ENCODE data around the gene NRL. TPM values are rescaled to one million over a fixed set of nuclear protein-coding genes. Genes with fewer than 3 reads are reported as not detected.
A peak's percentile ranks its signal among the peaks of the same experiment; 100 is the strongest.

NRL gene
- total RNA-seq, 4 donors from 2014 or later, result 2.2 to 2.9 (median 2.3) TPM

GRCh38 chr14:24150993-24151392 lies 36.2 kb upstream of the NRL start:
- TF ChIP-seq POLR2A (IDR thresholded peaks at IDR 0.05) (no peak), POLR2AphosphoS5 (IDR thresholded peaks at IDR 0.05) (no peak), EP300 (IDR thresholded peaks at IDR 0.05) (no peak)
- TF ChIP-seq, protein P1, sequence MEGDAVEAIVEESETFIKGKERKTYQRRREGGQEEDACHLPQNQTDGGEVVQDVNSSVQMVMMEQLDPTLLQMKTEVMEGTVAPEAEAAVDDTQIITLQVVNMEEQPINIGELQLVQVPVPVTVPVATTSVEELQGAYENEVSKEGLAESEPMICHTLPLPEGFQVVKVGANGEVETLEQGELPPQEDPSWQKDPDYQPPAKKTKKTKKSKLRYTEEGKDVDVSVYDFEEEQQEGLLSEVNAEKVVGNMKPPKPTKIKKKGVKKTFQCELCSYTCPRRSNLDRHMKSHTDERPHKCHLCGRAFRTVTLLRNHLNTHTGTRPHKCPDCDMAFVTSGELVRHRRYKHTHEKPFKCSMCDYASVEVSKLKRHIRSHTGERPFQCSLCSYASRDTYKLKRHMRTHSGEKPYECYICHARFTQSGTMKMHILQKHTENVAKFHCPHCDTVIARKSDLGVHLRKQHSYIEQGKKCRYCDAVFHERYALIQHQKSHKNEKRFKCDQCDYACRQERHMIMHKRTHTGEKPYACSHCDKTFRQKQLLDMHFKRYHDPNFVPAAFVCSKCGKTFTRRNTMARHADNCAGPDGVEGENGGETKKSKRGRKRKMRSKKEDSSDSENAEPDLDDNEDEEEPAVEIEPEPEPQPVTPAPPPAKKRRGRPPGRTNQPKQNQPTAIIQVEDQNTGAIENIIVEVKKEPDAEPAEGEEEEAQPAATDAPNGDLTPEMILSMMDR (IDR thresholded peaks at IDR 0.05), result no peak
- H3K9me3 ChIP-seq, result no peaks in the 10 kb centered on the region
- no peak overlapping the region for H3K27ac ChIP-seq
- WGBS, result 85% methylated on average over 7 of the region's 9 CpGs
- H3K36me3 ChIP-seq, result peaks cover 62% of the 10 kb centered on the region
- H3K27me3 ChIP-seq, result no peaks in the 10 kb centered on the region
- peaks cover 21% of the 10 kb centered on the region for H3K4me1 ChIP-seq
- no peak overlapping the region for H3K4me3 ChIP-seq
- DNase-seq (ENCODE audit: low spot score in 2 of 2), result no peak

- TF ChIP-seq, protein P1 (IDR thresholded peaks at IDR 0.05), result no peak
- no peak for TF ChIP-seq EP300 (IDR thresholded peaks at IDR 0.05)
- Histone ChIP-seq H3K4me1 (peaks cover 26% of the 10 kb centered on the region), H3K36me3 (peaks cover 58% of the 10 kb centered on the region), H3K27ac (no peak overlapping the region), H3K27me3 (no peaks in the 10 kb centered on the region), H3K4me3 (no peak overlapping the region), H3K9me3 (no peaks in the 10 kb centered on the region)
- DNase-seq (ENCODE audit: low spot score in 2 of 2), result no peak
- 76% methylated on average over 6 of the region's 9 CpGs for WGBS
Observed at GRCh38 chr14:24150567-24150966, 35.8 kb upstream of the NRL start.

DNA sequence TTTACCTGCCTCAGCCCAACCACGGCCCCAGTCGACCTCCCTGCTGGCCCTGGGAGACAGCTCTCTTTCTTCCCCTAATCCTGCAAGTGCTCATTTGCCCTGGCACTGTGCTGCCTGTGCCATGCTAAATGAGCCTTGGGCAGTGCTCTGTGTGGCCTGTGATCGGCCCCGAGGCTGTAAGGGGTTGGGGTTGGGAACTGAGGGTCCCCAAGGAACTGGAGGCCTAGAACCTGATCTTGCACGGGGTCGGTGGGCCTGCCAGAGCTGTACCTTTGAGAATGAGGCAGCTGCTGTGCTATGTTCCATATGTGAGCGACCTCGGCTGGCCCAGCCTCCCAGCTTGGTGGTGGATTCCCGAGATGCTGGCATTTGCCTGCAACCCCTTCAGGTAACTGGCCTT lies 35.3 kb upstream of the NRL start:
- 91% methylated on average over 5 of the region's 9 CpGs for WGBS
- Histone ChIP-seq H3K4me1 (peaks cover 31% of the 10 kb centered on the region), H3K27ac (no peak overlapping the region), H3K27me3 (no peaks in the 10 kb centered on the region), H3K9me3 (no peaks in the 10 kb centered on the region), H3K4me3 (no peak overlapping the region), H3K36me3 (peaks cover 52% of the 10 kb centered on the region)
- DNase-seq (ENCODE audit: low spot score in 2 of 2), result no peak
- no peak for TF ChIP-seq POLR2A (IDR thresholded peaks at IDR 0.05)
- TF ChIP-seq, protein P1 (IDR thresholded peaks at IDR 0.05), result no peak
- no peak for TF ChIP-seq EP300 (IDR thresholded peaks at IDR 0.05)

GRCh38 chr14:24149302-24149969 lies 34.7 kb upstream of the NRL start:
- H3K36me3 ChIP-seq, result peaks cover 46% of the 10 kb centered on the region
- H3K27ac ChIP-seq, result no peak overlapping the region
- no peak overlapping the region for H3K4me3 ChIP-seq
- TF ChIP-seq, protein P1 (IDR thresholded peaks at IDR 0.05), result no peak
- no peak for TF ChIP-seq EP300 (IDR thresholded peaks at IDR 0.05)
- TF ChIP-seq POLR2A (IDR thresholded peaks at IDR 0.05), result no peak
- TF ChIP-seq POLR2AphosphoS5 (IDR thresholded peaks at IDR 0.05), result no peak
- DNase-seq (ENCODE audit: low spot score in 2 of 2), result no peak
- H3K27me3 ChIP-seq, result no peaks in the 10 kb centered on the region
- peaks cover 32% of the 10 kb centered on the region for H3K4me1 ChIP-seq
- 94% methylated on average over 3 of the region's 3 CpGs for WGBS
- no peaks in the 10 kb centered on the region for H3K9me3 ChIP-seq

DNA sequence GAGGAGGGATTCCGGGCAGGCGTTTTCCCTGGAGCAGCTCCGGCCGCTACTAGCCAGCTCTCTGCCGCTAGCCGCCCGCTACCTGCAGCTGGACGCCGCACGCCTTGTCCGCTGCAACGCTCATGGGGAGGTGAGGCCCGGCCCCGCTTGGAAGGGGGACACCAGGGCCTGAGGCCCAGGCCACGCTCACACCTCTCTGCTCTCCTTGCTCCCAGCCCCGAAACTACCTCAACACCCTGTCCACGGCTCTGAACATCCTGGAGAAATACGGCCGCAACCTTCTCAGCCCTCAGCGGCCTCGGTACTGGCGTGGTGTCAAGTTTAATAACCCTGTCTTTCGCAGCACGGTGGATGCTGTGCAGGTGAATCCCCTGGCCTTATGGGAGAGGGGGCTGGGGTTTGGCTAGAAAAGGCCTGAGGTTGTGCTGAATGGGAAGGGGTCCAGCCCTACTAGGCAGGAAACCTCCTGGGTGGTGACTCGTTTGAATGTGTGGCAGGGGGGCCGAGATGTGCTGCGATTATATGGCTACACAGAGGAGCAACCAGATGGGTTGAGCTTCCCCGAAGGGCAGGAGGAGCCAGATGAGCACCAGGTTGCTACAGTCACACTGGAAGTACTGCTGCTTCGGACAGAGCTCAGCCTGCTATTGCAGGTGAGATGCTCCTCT lies 33.1 kb upstream of the NRL start:
- H3K36me3 ChIP-seq, result peaks cover 44% of the 10 kb centered on the region

More for the DNA sequence above, 33.1 kb upstream of the NRL start:
- DNase-seq (ENCODE audit: low spot score in 2 of 2), result no peak
- no peaks in the 10 kb centered on the region for H3K9me3 ChIP-seq
- H3K27me3 ChIP-seq, result no peaks in the 10 kb centered on the region
- TF ChIP-seq POLR2A (IDR thresholded peaks at IDR 0.05) (no peak), POLR2AphosphoS5 (IDR thresholded peaks at IDR 0.05) (no peak), EP300 (IDR thresholded peaks at IDR 0.05) (no peak)
- TF ChIP-seq, protein P1 (IDR thresholded peaks at IDR 0.05), result no peak
- peaks cover 32% of the 10 kb centered on the region for H3K4me1 ChIP-seq
- H3K27ac ChIP-seq, result peak overlapping the region; percentile 84
- WGBS, result 11% methylated on average over 6 of the region's 29 CpGs
- H3K4me3 ChIP-seq, result peak overlapping the region; percentile 96
